GM19372 (cell line): ENCODE results near the gene SFR1.
A peak's percentile ranks its signal among the peaks of the same experiment; 100 is the strongest.

Experiments used
- ATAC-seq: cut with Tn5 transposase; IDR thresholded peaks from one replicate; pipeline ENCODE4 v1.9.1; 2021; ENCODE audit warnings: mild to moderate bottlenecking, low read depth, moderate library complexity; ENCODE audit not compliant: unreplicated experiment

The SFR1 gene, protein sequence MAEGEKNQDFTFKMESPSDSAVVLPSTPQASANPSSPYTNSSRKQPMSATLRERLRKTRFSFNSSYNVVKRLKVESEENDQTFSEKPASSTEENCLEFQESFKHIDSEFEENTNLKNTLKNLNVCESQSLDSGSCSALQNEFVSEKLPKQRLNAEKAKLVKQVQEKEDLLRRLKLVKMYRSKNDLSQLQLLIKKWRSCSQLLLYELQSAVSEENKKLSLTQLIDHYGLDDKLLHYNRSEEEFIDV

DNA sequence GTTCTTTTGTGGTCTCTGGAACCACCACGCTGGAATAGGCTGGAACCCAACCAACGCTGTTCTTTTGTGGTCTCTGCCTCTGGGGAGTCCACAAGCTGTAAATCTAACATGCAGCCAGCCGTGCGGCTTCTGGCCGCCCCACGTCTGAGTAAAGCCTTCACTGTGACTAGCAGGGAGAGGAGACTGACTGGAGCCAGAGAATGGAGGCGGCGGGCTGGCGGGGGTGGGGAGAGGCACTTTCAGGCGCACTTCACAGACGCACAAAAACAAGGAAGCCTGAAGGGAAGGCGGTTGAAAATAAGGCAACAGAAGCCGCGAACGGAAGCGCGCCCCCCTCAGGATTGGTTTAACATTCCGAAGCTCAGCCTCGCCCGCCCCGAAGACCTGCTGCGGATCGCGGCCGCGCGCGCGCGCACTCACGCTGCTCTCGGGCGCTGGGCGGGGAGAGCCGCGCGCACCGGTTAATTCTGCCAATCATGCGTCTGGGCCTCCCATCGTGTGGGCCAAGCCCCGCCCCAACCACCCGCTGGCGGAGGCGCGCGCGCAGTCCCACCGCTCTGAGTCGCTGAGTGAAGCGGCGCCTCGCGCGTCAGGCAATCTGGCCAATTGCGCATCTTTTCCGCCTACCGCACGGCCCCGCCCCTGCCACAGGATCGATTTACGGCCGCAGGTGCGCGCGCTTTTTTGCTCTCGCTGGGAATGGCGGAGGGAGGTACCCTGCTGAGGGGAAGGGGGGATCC lies at the start of gene SFR1:
SFR1 (plus strand) TSS at position 687 of the 740 bp plus-strand sequence; CDS start at position 700, 13 bp downstream.
- peak; percentile 86 for ATAC-seq

DNA sequence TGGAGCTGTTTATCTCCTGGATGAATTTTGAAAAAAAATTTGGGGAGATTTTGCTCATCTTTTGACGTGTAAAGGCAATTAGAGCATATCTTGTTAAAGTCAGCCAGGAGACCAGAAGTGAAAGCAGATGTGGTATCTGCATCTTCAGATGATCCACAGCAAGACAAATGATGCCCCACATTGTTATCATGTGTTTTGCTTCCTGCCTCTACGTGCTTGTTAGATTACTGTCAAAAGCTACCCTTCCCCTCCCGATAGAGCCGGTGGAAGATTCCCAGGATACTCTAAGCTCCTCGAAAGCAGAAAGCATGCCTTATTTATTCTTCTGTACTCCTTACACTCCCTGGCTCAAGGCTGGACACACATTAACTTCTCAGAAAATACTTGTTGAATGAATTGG lies 49.2 kb upstream of the SFR1 start:
- ATAC-seq: no peak

DNA sequence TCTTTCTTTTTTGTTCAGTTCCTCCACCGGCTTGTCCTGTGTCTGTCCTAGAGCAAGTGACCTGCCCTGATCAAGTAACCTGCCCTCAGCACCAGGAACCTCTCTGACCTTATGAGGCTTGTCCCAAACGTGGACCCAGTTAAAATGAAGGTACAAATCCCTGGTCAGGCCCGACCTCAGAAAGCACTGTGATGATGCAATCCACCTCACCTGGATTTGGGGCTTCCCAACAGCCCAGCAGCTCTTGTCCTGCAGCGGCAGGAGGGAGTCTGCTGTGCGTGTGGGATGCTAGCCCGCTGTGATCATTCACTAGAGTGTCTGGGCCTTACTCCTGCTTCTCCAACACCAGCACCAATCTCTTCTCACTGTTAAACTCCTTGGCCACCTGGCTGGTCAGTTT lies 47.5 kb upstream of the SFR1 start:
- no peak for ATAC-seq

DNA sequence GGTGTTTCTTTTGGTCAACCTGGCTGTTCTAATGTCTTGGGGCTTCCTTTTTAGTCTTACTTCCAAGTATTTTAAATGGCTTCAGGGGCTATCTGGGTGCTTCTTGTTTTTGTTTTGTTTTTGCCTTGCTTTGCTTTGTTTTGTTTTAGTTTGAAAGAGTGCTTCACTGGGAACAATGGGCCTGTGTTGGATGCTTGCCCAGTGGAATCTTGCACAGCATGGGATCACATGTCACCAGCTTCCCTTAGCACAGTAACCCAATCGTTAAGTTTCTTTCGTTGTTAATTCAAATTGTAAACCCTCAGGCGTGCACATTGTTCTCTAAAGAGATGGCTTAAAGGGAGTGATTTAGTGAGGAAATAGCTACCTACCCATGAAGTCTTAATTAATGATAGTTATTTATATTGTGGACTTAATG lies 45.2 kb upstream of the SFR1 start:
- no peak for ATAC-seq

DNA sequence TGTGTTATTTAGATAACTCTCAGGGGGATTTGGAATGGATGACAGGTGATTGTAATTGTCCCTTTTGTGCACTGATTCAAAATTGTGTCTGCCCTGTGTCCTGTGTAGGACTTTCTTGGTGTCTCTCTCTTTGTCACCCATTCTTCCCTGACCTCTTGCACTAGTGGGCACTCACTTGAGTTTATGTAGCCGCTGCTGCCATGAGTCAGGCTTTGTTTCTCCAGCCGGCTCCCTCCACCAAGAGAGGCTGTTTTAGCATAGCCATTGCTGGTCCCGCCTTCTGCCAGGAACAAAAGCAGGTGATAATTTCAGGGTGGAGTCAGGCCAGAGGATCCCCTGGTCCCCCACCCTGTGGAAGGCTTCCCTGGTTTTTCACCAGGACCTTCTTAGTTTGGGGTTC lies 44.7 kb upstream of the SFR1 start:
- ATAC-seq: no peak

DNA sequence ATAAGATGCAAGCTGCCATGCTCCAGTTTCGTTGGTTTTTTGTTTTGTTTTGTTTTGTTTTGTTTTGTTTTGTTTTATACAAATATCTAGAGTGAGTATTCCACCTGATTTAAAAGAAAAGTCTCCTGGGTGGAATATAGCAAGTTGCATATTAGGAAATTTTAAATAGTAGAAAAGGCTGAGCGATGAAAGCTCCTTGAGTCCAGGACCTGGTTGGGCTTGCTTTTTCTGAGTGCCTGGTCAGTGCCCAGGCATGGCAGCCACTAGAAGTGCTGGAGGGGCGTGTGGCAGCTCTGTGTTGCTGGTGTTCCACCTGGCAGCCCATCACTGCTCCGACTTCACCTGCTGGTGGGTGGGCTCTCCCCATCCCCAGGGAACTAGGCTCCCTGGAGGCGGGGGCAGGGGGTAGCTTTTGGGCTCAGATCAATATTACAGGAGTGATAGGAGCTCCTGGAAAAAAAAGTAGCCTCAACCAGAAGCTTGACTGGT lies 44.3 kb upstream of the SFR1 start:
- no peak for ATAC-seq

DNA sequence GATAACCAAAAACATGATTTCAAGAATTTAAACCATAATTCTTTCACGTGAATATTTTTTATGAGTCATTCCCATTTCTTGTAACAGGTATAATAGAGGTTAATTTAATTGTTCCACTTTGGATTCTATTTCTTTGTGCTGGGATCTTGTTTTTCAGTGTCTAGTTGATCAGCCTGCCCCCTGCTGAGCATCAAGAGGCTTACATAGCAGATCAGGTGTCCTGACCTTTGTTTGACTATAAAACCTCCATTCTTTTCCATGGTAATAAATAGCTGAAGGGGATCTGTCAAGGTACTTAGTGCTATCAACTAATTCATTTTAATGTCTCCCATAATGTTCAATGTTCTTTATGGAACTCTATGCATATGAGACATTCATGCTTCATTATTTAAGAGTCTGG lies 41.2 kb upstream of the SFR1 start:
- ATAC-seq: no peak

DNA sequence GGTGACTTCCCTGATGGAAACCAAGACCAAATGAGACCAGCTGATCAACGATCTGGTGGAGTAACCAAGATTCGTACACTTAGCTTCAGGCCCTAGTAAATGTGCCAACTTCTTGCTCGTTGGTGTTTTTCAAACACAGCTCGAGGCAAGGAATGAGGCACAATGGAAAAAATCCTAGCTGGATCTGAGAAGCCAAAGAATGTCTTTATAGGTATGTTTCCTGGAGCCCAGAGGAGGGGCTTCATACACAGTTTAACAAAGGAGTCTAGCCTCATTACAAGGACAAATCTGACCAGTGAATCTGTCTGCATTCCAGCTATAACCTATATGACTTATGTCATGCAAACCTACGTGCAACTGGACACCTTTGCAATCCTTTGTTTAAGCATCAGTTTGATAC lies 40.0 kb upstream of the SFR1 start:
- no peak for ATAC-seq

DNA sequence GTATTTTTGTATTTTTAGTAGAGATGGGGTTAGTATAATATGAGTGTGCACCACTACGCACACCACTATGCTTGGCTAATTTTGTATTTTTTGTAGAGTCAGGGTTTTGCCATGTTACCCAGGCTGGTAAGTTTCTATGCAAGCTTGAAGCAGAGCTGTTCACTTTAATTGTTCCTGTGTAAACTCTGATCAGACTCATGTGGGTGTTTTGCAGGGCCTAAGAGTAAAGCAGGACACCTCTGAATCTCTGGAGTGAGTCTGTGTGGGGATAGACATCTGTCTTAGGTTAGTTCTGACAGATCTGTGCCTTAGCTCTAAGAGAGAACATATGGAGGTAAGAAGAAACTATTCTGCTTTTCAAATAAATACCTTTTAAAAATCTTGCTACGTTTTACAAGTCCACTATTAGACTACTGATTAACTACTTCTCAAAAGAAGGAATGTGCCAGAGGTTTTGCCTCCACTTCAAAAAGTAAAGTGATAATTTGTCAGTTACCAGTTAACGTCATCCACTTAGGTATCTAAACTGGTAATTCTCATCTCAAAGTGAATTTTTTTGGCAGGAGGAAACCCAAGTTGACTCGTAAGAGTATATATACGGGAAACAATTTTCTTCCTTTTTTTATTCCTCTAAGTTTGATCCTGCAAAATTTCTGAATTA lies 37.4 kb upstream of the SFR1 start:
- ATAC-seq: no peak

DNA sequence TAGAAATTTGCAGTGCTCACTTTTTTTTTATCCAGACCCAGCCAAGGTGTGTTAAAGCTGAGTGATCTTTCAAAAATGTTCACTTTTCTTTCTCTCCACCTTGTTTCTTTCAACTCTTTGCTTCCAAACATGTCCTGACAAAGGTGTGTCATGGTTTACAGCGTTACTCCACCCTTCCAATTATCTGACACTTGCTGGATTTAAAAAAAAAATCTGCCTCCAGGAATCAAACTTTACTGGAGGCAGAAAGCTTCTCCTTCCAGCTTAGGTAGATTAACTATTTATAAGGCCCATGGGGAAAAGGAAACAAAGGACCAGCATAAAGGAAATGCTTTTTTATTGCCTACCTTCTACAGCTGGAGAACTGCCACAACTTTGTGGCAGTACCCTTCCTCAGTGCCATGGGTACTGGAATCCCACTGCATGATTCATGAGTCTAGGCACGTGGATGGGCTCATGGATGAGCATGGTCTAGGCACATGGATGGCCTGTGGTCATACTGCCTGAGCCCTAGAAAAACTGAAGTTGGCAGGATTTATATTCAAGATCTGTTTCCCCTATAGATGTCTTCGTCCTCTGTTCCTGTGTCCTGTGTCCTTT lies 36.1 kb upstream of the SFR1 start, which contains the start of gene COL17A1:
COL17A1 (minus strand) TSS at position 80 of the 600 bp plus-strand sequence. CDS start 5,207 bp downstream, outside the sequence.
- ATAC-seq: no peak

DNA sequence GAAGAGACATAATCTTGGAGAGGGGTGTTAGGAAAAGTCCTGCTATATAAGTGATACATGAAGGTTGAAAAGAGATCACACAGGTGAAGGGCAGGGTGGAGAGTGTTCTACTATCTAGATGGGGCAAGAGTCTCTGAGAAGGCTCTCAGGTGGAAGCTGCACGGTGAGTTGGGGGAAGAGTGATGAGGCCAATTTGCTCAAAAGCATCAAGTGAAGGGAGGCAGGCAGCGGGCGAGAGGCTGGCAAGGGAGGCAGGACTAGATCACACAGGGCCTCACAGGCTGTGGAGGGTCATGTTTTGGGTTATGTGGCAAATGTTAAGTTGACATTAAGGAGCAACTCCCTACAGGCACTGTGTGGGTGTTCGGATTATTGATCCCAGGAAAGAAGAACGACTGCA lies 33.7 kb upstream of the SFR1 start:
- ATAC-seq: no peak

DNA sequence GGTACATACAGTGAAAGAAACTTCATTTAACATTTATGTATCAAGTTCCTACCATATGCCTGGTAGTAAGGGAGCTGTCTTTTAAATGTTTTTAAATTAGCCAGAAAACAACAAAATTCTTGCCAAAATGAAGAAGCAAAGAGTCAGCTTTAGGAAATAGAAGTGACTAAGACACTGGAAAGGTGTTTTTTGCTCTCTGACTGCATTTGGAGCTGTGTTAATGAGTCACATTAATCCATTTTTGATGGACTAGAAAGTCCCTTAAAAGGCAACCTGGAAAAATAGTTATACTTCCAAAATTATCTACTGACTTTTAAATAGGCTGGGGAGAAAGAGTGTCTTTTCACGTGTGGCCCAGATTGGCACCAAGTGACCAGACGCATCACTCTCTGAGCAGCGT lies 32.4 kb upstream of the SFR1 start:
- no peak for ATAC-seq

DNA sequence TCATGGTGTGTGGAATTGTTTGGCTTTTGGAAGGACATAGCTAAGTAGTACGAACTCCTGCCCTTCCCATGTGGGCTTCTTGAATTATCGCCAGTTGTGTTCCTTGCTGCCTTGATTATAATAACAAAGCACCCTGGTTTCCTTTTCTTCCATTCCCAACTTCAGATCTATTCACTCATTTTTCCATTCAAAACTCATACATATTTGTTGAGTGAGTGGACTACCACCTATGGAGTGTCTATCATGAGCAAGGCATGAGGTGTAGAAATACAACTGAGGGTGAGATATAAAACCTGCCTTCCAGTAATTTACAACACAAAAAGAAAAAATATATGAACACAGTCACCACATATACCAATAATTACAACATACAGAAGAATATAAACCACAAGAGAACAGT lies 31.4 kb upstream of the SFR1 start:
- no peak for ATAC-seq

DNA sequence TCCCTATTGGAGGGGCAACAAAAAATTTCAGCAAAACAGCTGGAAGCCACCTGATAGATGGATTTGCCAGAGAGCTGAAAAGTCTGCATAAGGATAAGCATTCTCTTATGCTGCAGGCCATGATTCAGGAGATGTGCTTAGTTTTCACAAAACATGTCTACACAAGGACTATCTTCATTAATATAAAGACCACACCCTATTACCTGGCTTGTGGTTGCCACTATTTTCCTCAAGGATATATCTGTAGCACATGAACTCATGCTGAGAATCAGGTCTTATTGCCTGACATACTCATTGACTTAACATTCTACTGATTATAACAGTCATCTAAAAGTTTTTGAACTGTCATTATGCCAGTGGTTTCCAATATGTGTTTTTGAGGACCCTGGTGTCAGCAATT lies 29.2 kb upstream of the SFR1 start:
- ATAC-seq: no peak

DNA sequence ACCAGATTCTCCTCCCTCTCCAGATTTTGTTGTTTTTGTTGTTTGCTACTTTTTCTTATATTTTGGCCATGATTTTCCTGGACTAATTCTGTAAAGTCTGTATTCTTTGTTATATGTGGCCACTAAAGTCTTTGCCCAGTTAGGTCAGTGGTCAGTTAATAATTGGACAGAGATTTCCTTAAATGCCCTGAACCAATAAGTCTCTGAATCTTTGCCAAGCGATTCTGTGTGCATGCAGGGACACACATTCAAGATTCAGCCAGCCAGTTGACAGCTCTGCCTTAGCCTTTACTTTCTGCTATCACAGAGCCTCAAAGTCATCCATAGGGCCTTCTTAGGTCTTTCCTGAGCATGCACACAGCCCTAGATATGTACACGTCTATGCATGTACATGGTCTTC lies 25.3 kb upstream of the SFR1 start:
- ATAC-seq: no peak

DNA sequence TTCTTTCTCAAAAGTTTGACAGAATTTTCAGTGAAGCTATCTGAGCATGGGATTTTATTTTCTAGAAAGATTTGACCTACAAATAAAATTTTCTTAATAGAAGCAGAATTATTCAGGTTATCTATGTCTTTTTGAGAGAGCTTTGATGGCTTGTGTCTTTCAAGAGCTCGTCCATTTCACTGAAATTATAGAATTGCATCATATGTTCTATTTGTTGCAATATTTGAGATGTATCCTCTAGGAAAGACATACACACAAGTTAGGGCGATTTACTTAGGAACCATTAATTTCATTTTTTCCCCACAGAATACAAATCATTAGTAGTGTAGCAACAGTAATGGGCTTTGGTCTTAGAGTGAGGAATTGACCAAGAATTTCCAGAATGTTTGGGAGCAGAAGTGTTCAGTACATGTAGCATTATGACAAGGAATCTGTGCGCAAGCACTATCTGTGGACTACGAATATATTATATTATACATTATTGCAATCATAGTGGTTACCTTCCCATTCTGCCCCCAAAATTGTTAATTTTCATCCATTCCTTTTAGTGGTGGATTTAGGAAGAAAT lies 23.5 kb upstream of the SFR1 start:
- ATAC-seq: no peak

DNA sequence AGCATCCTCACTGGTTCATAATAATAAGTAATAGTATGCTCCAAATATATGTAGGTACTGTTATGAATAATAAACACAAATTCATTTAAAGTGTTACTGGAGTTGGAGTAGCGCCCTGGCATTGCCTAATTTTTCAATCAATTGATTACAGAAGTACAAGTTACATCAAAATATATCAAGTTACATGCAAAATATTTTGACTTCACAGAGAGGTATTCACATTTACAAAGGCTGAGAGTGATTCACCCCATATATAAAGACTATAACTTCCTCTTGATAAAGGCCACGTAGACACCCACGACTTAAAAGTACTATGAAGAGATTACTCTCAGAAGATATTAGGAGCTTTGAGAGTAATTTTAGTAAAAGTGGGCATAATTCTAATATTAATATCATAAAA lies 22.7 kb upstream of the SFR1 start:
- no peak for ATAC-seq

DNA sequence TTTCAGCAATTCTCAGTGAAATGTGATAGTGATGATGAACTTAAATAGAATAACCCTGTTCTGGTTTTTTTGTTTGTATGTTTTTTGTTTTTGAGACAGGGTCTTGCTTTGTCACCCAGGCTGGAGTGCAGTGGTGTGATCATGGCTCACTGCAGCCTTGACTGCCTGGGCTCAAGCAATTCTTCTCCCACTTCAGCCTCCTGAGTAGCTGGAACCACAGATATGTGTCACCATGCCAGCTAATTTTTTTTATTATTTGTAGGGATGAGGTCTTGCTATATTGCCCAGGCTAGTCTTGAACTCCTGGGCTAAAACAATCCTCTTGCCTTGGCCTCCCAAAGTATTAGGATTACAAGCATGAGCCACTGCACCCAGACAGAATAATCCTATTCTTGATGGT lies 22.0 kb upstream of the SFR1 start:
- ATAC-seq: no peak

DNA sequence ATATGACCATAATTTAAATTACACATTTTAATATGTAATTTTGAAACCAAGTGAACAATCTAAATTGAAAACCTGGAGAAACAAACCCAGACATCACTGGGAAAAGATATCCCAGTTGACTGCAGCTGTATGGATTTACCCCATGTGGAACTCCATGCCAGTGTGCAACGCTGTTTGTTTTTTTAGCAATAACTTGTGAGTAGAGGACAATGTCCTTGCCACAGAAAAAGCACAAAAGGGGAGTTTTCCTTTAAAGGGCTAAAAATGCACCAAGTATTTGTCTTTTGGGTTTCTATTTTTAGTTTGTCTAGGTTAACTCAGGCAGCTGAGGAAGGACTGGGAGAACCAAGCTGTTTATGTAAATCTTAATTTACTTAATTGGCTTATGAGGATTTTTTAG lies 21.2 kb upstream of the SFR1 start:
- ATAC-seq: no peak

DNA sequence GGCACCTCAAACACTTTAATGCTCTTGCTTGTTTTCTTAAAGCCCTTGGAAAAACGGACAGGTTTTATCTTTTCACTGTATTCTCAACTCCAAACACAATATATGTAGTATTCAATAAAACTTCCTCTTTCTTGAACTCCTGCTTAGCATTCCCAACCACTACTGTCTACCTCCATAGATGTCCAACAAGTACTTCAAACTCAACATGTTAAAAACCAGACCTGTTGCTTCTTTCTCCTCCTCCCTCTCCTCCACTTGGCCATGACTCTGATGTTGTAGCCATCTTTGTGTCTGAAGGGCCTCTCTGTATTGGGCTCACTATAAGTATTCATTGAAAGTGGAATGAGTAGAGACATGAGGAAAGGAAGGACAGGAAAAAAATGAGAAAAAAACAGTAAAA lies 20.1 kb upstream of the SFR1 start:
- no peak for ATAC-seq

DNA sequence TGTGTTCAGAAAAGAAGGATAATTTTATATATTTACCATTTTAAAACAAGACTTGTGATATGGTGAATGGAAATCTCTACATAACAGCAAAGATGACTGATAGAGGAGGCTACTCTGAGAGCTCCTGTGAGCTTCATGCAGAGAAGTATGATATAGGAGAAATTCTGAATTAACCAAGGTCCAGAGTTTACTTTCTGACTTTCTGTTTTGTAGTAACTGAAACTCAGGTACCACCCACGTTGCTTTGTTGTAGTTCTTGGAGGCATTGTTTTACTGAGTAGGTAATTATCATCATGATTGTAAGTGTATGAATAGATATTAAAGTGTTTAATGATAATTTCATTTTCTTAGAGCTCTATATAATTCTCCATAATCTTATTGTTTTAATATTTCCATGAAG lies 18.0 kb upstream of the SFR1 start:
- no peak for ATAC-seq
